Activated CD8-positive, alpha-beta T cell treated with anti-CD3 and anti-CD28 coated beads for 36 hours (primary cell): Measurements from ENCODE around the gene PLEKHA6. TPM values are rescaled to one million over a fixed set of nuclear protein-coding genes. Genes with fewer than 3 reads are reported as not detected.

Experiments
- ATAC-seq: fragments of 200-7000 bp; cut with Tn5 transposase; one replicate; pipeline ENCODE4 v1.10.0; 2021; ENCODE audit warnings: mild to moderate bottlenecking, moderate library complexity
- CTCF ChIA-PET: fragments of 350-600 bp; sonication (Branson Sonifier 250); formaldehyde crosslinking; loops from one replicate; lab custom pipeline; 2021; ENCODE audit warnings: antibody characterized with exemption; lab: Charles Lee
- POLR2A ChIA-PET: fragments of 350-600 bp; sonication (Branson Sonifier 250); formaldehyde crosslinking; loops from one replicate; lab custom pipeline; 2021; ENCODE audit warnings: antibody characterized with exemption; lab: Charles Lee
- DNase-seq: peaks from one replicate; pipeline ENCODE4 v3.0.0-alpha.2; 2020
- H3K27ac Mint-ChIP-seq: one replicate; pipeline ENCODE4 v1.8.0; 2021; ENCODE audit warnings: mild to moderate bottlenecking, mixed read lengths
- H3K27me3 Mint-ChIP-seq: one replicate; pipeline ENCODE4 v1.8.0; 2021; ENCODE audit warnings: mixed read lengths
- H3K36me3 Mint-ChIP-seq: one replicate; pipeline ENCODE4 v1.8.0; 2021; ENCODE audit warnings: low read depth, mixed read lengths
- H3K4me1 Mint-ChIP-seq: one replicate; pipeline ENCODE4 v1.8.0; 2021; ENCODE audit warnings: low read depth, mixed read lengths
- H3K4me3 Mint-ChIP-seq: one replicate; pipeline ENCODE4 v1.8.0; 2021; ENCODE audit warnings: mild to moderate bottlenecking, moderate library complexity, mixed read lengths
- H3K9me3 Mint-ChIP-seq: one replicate; pipeline ENCODE4 v1.8.0; 2021; ENCODE audit warnings: mixed read lengths
- intact Hi-C: fragments of 100-400 bp; cut with micrococcal nuclease; formaldehyde crosslinking; loops from one replicate; pipeline ENCODE4 v1.10.0; 2022
- total RNA-seq, 2 experiments: library from RNA; stranded (reverse); gene quantifications; one replicate each; pipeline ENCODE4 v1.2.3, GENCODE V29; 2021
- TF ChIP-seq, protein P1 (sequence below): fragments of 200-600 bp; IDR thresholded peaks from one replicate; pipeline ENCODE4 v1.8.0; 2022; ENCODE audit warnings: antibody characterized with exemption, mild to moderate bottlenecking

PLEKHA6 gene
- total RNA-seq, 2 experiments from 2014 or later, result 3.0 to 3.7 TPM

DNA sequence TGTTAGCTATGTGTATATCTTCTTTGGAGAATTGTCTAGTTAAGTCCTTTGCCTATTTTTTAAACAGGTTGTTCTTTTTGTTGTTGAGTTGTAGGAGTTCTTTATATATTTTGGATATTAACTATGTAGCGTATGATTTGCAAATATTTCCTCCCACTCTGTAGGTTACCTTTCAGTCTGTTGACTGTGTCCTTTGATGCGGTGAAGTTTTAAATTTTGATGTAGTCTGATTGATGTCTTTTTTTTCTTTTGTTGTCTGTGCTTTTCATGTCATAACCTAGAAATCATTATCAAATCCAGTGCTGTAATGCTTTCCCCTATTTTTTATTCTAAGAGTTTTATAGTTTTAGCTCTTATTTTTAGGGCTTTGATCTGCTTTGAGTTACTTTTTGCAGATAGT, 154.8 kb downstream of the PLEKHA6 start:
- Mint-ChIP-seq H3K4me3 (no peak overlapping the region), H3K36me3 (no peaks in the 10 kb centered on the region), H3K27me3 (peaks cover 22% of the 10 kb centered on the region), H3K4me1 (peaks cover 5% of the 10 kb centered on the region), H3K27ac (no peak overlapping the region), H3K9me3 (no peaks in the 10 kb centered on the region)
- TF ChIP-seq, protein P1, sequence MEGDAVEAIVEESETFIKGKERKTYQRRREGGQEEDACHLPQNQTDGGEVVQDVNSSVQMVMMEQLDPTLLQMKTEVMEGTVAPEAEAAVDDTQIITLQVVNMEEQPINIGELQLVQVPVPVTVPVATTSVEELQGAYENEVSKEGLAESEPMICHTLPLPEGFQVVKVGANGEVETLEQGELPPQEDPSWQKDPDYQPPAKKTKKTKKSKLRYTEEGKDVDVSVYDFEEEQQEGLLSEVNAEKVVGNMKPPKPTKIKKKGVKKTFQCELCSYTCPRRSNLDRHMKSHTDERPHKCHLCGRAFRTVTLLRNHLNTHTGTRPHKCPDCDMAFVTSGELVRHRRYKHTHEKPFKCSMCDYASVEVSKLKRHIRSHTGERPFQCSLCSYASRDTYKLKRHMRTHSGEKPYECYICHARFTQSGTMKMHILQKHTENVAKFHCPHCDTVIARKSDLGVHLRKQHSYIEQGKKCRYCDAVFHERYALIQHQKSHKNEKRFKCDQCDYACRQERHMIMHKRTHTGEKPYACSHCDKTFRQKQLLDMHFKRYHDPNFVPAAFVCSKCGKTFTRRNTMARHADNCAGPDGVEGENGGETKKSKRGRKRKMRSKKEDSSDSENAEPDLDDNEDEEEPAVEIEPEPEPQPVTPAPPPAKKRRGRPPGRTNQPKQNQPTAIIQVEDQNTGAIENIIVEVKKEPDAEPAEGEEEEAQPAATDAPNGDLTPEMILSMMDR, result no peak
- intact Hi-C loops, result no loop called here
- DNase-seq (no peak), ATAC-seq (no peak)
- ChIA-PET CTCF (interaction anchor here (1.0 to 3.9 kb wide), 10 partner anchors 10 to 194 kb away, joined by 3 to 60 read pairs (median 12); partner anchors contain the start of genes GOLT1A and REN), POLR2A (no interaction called here)

DNA sequence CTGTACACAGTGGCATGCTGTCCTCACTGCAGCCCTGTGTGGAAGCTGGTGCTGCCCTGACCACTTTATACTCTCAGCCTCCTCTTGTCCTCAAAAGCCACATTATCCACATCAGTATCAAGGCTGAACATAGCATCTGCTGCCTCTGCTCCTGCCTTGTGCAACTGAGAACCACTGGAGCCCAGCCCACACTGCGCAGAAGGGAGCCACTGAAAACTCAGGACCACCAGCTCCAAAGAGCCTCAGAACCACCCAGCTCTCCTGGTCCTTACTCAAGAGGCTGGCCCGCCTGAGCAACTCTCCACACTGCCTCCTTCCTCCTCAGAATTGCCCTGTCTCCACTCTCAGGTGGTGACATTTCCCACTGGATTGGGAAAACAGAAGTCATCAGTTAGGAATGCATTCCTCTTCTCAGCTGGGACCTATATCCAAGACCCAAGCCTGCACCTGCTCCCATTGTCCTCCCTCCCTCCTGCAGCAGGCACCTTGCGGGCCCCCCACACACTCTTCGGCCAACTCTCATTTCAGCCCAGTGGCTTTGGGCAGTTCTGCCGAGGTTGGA, 156.4 kb downstream of the PLEKHA6 start:
- CTCF ChIA-PET, result interaction anchor here (1.4 to 1.9 kb wide), 2 partner anchors 12 to 160 kb away, joined by 3 to 5 read pairs; no protein-coding TSS in a partner anchor
- ATAC-seq, result no peak

DNA sequence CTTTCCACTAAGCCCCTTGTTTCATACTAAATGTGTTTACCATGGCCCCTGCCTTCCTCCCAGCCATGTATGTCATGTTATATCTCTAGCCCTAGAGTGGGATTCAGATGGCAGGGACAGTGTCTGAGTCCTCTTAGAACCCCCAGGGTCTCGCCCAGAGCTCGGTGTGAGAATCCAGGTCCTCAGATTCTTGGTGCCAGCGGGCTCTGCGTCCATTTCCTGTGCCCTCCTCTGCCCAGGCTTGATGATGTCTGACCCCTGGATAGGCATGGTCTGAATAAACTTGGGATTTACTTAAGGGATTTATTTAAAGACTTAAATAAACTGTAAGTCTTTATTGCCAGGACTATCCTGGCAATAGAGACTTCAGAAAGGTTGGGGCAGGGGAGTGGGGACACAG, 157.2 kb downstream of the PLEKHA6 start:
- Mint-ChIP-seq H3K4me3 (no peak overlapping the region), H3K9me3 (no peaks in the 10 kb centered on the region), H3K4me1 (peaks cover 8% of the 10 kb centered on the region), H3K27ac (no peak overlapping the region), H3K27me3 (peaks cover 22% of the 10 kb centered on the region), H3K36me3 (no peaks in the 10 kb centered on the region)
- POLR2A ChIA-PET, result no interaction called here
- TF ChIP-seq, protein P1, result no peak
- intact Hi-C loops, result no loop called here
- CTCF ChIA-PET, result interaction anchor here (1.4 to 1.9 kb wide), 2 partner anchors 12 to 161 kb away, joined by 3 to 5 read pairs; no protein-coding TSS in a partner anchor
- DNase-seq (no peak), ATAC-seq (no peak)

More for the DNA sequence above, 156.4 kb downstream of the PLEKHA6 start:
- TF ChIP-seq, protein P1, result no peak
- intact Hi-C loops, result no loop called here
- Mint-ChIP-seq H3K4me3 (no peak overlapping the region), H3K27ac (no peak overlapping the region), H3K36me3 (no peaks in the 10 kb centered on the region), H3K27me3 (peaks cover 22% of the 10 kb centered on the region), H3K9me3 (no peaks in the 10 kb centered on the region), H3K4me1 (peaks cover 8% of the 10 kb centered on the region)
- POLR2A ChIA-PET, result no interaction called here
- no peak for DNase-seq

DNA sequence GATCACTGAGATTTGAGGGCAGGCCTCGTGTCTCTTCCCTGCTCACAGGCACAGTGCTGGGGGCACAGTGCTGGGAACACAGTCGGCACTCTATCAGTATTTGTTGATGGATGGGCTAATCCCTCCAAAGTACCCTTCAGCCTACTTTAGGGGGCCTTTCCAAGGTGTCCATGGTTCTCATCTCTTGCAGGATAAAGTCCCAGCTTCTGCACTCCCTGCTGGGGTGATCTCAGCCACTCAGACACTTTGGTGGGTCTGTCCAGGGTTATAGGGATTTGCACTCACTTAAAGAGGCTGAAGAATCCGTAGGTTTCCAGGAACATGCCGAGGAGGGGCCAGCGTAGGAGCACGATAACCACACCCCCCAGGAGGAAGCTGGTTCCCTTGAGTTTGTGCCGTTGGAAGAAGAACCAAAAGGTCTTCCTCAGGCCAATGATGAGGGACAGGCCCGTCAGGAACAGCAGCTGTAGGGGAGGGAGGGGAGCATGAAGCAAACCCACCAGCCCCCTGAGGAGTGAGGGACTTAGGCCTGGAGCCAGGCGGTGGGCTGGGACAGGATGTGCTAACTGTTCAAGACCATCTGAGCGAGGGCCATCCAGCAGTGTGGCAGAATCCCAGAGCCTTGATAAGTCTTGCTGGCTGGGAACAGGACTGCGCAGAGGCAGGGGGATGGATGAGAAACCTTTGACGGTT, 158.2 kb downstream of the PLEKHA6 start:
- Mint-ChIP-seq H3K27me3 (peaks cover 17% of the 10 kb centered on the region), H3K9me3 (no peaks in the 10 kb centered on the region), H3K4me1 (peaks cover 8% of the 10 kb centered on the region), H3K36me3 (no peaks in the 10 kb centered on the region), H3K27ac (no peak overlapping the region), H3K4me3 (no peak overlapping the region)
- DNase-seq (no peak), ATAC-seq (no peak)
- POLR2A ChIA-PET, result interaction anchor here (0.7 kb wide), 1 partner anchor 68 kb away, joined by 3 read pairs; no protein-coding TSS in a partner anchor
- CTCF ChIA-PET, result interaction anchor here (1.3 to 1.9 kb wide), 2 partner anchors 12 to 39 kb away, joined by 4 to 5 read pairs; partner anchors contain the start of gene GOLT1A
- intact Hi-C loops, result no loop called here
- TF ChIP-seq, protein P1, result no peak

DNA sequence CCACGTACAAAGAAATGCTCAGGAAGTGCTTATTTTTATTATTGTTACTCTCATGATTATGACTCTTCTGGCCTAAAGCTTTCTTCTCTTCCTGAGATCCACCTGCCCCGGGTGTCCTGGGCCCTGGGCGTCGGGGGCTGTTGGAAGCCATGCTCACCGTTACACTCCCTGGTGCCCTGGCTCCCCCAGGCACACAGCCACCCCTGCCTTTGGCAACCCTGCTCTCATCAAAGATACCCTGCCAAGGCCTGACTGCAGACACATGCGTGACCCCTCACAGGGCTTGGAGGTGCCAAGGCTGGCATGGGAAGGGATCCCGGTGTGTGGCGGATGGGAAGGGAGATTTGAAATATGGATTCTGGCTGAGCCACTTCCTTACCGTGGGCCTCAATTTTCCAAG, 160.2 kb downstream of the PLEKHA6 start:
- no peak overlapping the region for H3K4me3 Mint-ChIP-seq
- no peak overlapping the region for H3K27ac Mint-ChIP-seq
- no peak for ATAC-seq
- POLR2A ChIA-PET, result interaction anchor here (1.0 to 1.3 kb wide), 2 partner anchors 10 to 199 kb away, joined by 3 read pairs; no protein-coding TSS in a partner anchor
- CTCF ChIA-PET, result interaction anchor here (1.6 to 2.0 kb wide), 3 partner anchors 37 to 199 kb away, joined by 5 to 12 read pairs (median 5); no protein-coding TSS in a partner anchor
- H3K27me3 Mint-ChIP-seq, result peaks cover 5% of the 10 kb centered on the region
- no peak for DNase-seq
- intact Hi-C loops, result no loop called here
- H3K4me1 Mint-ChIP-seq, result peaks cover 11% of the 10 kb centered on the region
- H3K9me3 Mint-ChIP-seq, result no peaks in the 10 kb centered on the region
- TF ChIP-seq, protein P1, result no peak
- no peaks in the 10 kb centered on the region for H3K36me3 Mint-ChIP-seq
